ENCODE measurements around the gene GIMAP8. TPM values are rescaled to one million over a fixed set of nuclear protein-coding genes. Genes with fewer than 3 reads are reported as not detected.

Gene GIMAP8
- total RNA-seq, 1 experiment from 2014 or later: not detected

DNA sequence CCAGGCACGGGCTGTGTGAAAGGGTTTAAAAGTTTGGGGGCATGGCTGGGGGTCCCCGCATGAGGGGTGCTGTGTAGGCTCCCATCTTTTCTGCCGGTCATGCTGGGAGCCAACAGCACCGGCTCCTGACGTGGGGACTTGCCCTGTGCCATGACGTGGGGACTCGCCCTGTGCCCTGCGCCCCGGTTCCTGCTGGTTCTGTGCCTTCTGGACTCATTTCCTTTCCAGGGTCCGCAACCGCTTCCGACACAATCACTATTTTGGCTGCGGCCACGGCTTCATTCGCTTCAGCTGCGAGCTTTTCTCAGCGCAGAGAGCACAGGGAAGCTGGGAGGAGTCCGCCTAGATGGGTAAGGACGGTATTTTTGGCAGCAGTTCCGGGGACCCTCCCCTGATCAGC is 7.6 kb upstream of the GIMAP8 start:
- Histone ChIP-seq H3K14ac (ENCODE audit: insufficient read depth, low read length) (no peak overlapping the region), H2AK5ac (ENCODE audit: insufficient read length, low read length) (no peak overlapping the region), H2BK120ac (ENCODE audit: low read depth, low read length, poor library complexity, severe bottlenecking) (no peak overlapping the region), H3K9me3 (ENCODE audit: control insufficient read depth, low read depth, low read length) (no peaks in the 10 kb centered on the region), H2BK20ac (ENCODE audit: low read depth, low read length, poor library complexity, severe bottlenecking) (no peak overlapping the region), H3K79me1 (ENCODE audit: insufficient read depth, low read depth, low read length, poor library complexity, severe bottlenecking) (no peaks in the 10 kb centered on the region), H3K56ac (ENCODE audit: insufficient read length, low read depth, low read length) (no peak overlapping the region), H3K27ac (ENCODE audit: insufficient read length, low read depth, low read length) (no peak overlapping the region), H3T11ph (ENCODE audit: low read length) (no peak overlapping the region), H2BK15ac (ENCODE audit: low read depth, low read length) (no peak overlapping the region), H4K5ac (ENCODE audit: insufficient read length, low read depth, low read length) (no peak overlapping the region), H2BK5ac (ENCODE audit: insufficient read length, low read length) (no peak overlapping the region), H4K91ac (ENCODE audit: insufficient read length, low read depth, low read length) (no peak overlapping the region), H3K18ac (ENCODE audit: insufficient read length, low read depth, low read length) (no peak overlapping the region), H3K27me3 (ENCODE audit: insufficient read depth, low read length) (no peaks in the 10 kb centered on the region), H3K4me1 (ENCODE audit: insufficient read depth, low read length) (no peaks in the 10 kb centered on the region), H4K8ac (replicated peaks; ENCODE audit: insufficient read length, low read depth, low read length) (no peak overlapping the region), H2BK12ac (ENCODE audit: insufficient read length, low read depth, low read length) (no peak overlapping the region), H3K23ac (ENCODE audit: insufficient read length, low read depth, low read length) (no peak overlapping the region), H3K79me2 (ENCODE audit: insufficient read depth, low read length) (no peaks in the 10 kb centered on the region), H3K4ac (ENCODE audit: low read depth, low read length) (no peak overlapping the region), H4K20me1 (ENCODE audit: control insufficient read depth, insufficient read depth, insufficient read length) (no peaks in the 10 kb centered on the region), H3K23me2 (ENCODE audit: insufficient read length, low read depth, low read length, poor library complexity, severe bottlenecking) (no peaks in the 10 kb centered on the region), H3K9ac (ENCODE audit: extremely low read depth, insufficient read length, low read length) (no peak overlapping the region), H3K4me2 (ENCODE audit: insufficient read depth, insufficient read length, low read length) (no peak overlapping the region), H2AFZ (ENCODE audit: low read length) (no peak overlapping the region)
- Mint-ChIP-seq H3K27me3 (ENCODE audit: low read depth) (peaks cover 78% of the 10 kb centered on the region), H3K27ac (no peak overlapping the region), H3K36me3 (ENCODE audit: insufficient read depth in 1 of 3, low read depth in 3 of 3) (peaks cover 0 to 4% (median 0%) of the 10 kb centered on the region in 3 experiments; a peak in 1 of 7 replicates), H3K4me3 (no peak overlapping the region), H3K4me1 (peaks cover 0 to 3% of the 10 kb centered on the region in 2 experiments; a peak in 1 of 4 replicates), H3K9me3 (peaks cover 6 to 11% of the 10 kb centered on the region in 2 experiments)
- WGBS (ENCODE audit: extremely low coverage, insufficient read length, low lambda C conversion rate): no CpG with 5 or more reads among the region's 20 CpGs
- no peak for DNase-seq
- no peak for TF ChIP-seq CTCF (conservative IDR thresholded peaks at IDR 0.05)

All from H9 (cell line).